ENCODE data around the gene LMNTD2. TPM values are rescaled to one million over a fixed set of nuclear protein-coding genes. Genes with fewer than 3 reads are reported as not detected.

Gene LMNTD2
- total and polyA plus RNA-seq, 2 experiments from 2014 or later: 18.4 to 21.1 TPM

GRCh38 chr11:555227-555779, 5.2 kb downstream of the LMNTD2 start:
- peaks cover 39% of the 10 kb centered on the region for H3K27me3 ChIP-seq
- H3K36me3 ChIP-seq: no peaks in the 10 kb centered on the region
- H3K4me3 ChIP-seq: peak overlapping the region; percentile 33
- TF ChIP-seq, protein P1, sequence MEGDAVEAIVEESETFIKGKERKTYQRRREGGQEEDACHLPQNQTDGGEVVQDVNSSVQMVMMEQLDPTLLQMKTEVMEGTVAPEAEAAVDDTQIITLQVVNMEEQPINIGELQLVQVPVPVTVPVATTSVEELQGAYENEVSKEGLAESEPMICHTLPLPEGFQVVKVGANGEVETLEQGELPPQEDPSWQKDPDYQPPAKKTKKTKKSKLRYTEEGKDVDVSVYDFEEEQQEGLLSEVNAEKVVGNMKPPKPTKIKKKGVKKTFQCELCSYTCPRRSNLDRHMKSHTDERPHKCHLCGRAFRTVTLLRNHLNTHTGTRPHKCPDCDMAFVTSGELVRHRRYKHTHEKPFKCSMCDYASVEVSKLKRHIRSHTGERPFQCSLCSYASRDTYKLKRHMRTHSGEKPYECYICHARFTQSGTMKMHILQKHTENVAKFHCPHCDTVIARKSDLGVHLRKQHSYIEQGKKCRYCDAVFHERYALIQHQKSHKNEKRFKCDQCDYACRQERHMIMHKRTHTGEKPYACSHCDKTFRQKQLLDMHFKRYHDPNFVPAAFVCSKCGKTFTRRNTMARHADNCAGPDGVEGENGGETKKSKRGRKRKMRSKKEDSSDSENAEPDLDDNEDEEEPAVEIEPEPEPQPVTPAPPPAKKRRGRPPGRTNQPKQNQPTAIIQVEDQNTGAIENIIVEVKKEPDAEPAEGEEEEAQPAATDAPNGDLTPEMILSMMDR (IDR thresholded peaks at IDR 0.05; ENCODE audit: low read depth, low read length): no peak
- peaks cover 11% of the 10 kb centered on the region for H3K4me1 ChIP-seq (ENCODE audit: low read depth)
- H3K9me3 ChIP-seq (ENCODE audit: low read depth): no peaks in the 10 kb centered on the region
- no peak overlapping the region for H3K27ac ChIP-seq
- DNase-seq (ENCODE audit: low read depth in 1 of 2, low spot score in 1 of 2): no peak

GRCh38 chr11:554428-555226, 5.9 kb downstream of the LMNTD2 start:
- H3K27me3 ChIP-seq: peaks cover 39% of the 10 kb centered on the region
- DNase-seq (ENCODE audit: low read depth in 1 of 2, low spot score in 1 of 2): peak; percentile 45 to 89
- H3K36me3 ChIP-seq: no peaks in the 10 kb centered on the region
- TF ChIP-seq, protein P1 (IDR thresholded peaks at IDR 0.05; ENCODE audit: low read depth, low read length): peak; percentile 39
- peak overlapping the region; percentile 33 for H3K4me3 ChIP-seq
- no peak overlapping the region for H3K27ac ChIP-seq
- no peaks in the 10 kb centered on the region for H3K9me3 ChIP-seq (ENCODE audit: low read depth)
- H3K4me1 ChIP-seq (ENCODE audit: low read depth): peaks cover 7% of the 10 kb centered on the region

DNA sequence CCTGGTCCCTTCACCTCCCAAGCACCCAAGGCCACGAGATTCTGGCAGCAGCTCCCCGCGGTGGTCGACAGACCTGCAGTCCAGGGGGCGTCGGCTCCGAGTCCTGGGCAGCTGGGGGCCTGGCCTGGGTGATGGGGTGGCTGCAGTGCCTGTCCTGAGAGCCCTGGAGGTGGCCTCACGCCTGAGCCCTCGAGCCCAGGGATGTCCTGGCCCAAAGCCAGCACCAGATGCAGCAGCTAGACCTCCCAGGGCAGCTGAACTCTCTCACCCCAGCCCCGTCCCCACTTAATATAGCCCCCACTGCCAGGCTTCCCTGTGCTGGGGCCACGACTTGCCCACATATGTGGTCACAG, 6.6 kb downstream of the LMNTD2 start:
- Histone ChIP-seq H3K4me1 (ENCODE audit: low read depth) (peaks cover 7% of the 10 kb centered on the region), H3K4me3 (no peak overlapping the region), H3K9me3 (ENCODE audit: low read depth) (no peaks in the 10 kb centered on the region), H3K27me3 (peaks cover 39% of the 10 kb centered on the region), H3K36me3 (no peaks in the 10 kb centered on the region), H3K27ac (no peak overlapping the region)
- TF ChIP-seq, protein P1 (IDR thresholded peaks at IDR 0.05; ENCODE audit: low read depth, low read length): no peak
- no peak for DNase-seq (ENCODE audit: low read depth in 1 of 2, low spot score in 1 of 2)

GRCh38 chr11:553083-553987, 7.2 kb downstream of the LMNTD2 start:
- peaks cover 35% of the 10 kb centered on the region for H3K27me3 ChIP-seq
- H3K27ac ChIP-seq: no peak overlapping the region
- peaks cover 7% of the 10 kb centered on the region for H3K4me1 ChIP-seq (ENCODE audit: low read depth)
- no peaks in the 10 kb centered on the region for H3K9me3 ChIP-seq (ENCODE audit: low read depth)
- TF ChIP-seq, protein P1 (IDR thresholded peaks at IDR 0.05; ENCODE audit: low read depth, low read length): no peak
- no peak for DNase-seq (ENCODE audit: low read depth in 1 of 2, low spot score in 1 of 2)
- H3K36me3 ChIP-seq: no peaks in the 10 kb centered on the region
- no peak overlapping the region for H3K4me3 ChIP-seq

- TF ChIP-seq, protein P1 (IDR thresholded peaks at IDR 0.05; ENCODE audit: low read depth, low read length): no peak
- Histone ChIP-seq H3K4me1 (ENCODE audit: low read depth) (peaks cover 7% of the 10 kb centered on the region), H3K36me3 (no peaks in the 10 kb centered on the region), H3K9me3 (ENCODE audit: low read depth) (no peaks in the 10 kb centered on the region), H3K27ac (no peak overlapping the region), H3K27me3 (peaks cover 18% of the 10 kb centered on the region), H3K4me3 (no peak overlapping the region)
- DNase-seq (ENCODE audit: low read depth in 1 of 2, low spot score in 1 of 2): no peak
These were observed 8.9 kb downstream of the LMNTD2 start for GRCh38 chr11:551596-551995.

Data from cardiac muscle cell (in vitro differentiated cells and primary cell).